ENCODE data around the gene THRAP3.

Gene THRAP3

DNA sequence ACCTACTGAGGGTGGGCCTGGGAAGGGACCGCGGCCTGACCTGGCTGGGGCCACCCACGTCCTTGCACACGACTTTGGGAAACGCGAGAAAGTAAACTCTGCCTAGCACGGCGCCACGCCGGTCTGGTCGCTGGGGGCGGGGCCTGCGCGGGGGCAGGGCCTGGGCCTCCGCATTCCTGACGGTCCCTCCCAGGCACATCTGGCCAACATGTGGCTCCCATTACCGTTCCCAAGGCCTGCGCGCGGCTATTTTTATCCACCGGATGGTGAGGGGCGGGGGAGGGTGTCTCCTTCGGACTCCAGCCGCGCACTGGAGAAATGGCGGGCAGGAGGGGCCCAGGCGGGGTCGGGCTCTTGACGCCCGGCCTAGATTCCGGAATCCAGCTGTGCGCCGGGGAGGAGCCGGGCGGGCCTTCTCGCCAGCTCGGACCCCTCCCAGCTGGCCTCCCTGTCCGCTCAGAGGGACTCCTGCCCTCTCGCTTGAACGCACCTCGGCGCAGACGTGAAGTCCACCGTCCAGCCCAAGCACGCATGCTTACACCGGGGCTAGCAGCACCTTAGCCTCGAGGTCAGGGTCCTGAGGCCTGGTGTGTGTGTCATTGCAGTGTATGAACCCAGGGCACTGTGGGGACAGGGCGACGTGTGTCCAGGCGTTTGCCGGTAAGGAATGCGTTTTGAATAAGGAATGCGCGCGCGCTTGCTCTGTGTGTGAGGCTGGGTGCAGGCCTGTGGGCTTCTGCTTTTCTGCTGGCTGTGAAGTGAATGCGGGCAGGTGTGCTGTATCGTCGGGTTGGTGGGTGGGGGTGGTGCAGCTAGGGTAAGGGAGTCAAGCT, 97.1 kb downstream of the THRAP3 start:
- DNase-seq (ENCODE audit: low read depth), result peak; percentile 87

DNA sequence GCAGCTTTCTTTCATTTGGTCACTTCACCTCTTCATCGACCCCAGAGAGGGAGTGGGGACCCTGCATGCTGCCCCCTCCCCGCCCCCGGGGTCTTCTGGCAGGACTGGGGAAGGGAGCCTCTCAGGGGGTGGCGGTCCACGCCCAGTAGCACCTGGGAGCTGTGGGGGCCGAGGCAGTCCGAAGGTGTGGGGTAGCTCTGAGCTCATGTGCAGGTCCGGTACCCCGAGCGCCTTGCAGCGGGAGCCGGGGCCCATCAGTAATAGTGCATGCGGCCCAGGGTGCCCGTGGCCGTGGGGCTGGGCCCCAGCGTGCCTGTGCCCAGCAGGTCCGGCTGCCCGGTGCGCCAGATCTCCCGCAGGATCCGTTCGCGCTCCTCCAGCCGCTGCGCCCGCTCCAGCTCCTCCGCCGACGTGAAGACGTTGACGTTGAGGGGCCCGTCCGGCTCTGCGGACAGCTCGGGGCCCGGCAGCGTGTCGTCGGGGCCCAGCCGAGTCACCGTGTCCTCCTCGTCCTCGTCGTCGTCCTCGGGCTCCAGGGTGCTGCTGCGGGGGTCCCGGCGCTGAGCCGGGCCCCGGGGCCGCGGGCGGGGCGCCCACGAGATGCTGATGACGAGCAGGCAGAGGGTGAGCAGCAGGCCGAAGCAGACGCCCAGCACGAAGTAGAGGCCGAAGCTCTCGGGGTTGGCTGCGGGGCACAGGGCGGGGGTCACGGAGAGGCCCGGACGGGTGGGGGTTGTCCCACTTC, 98.0 kb downstream of the THRAP3 start:
- no peak for DNase-seq (ENCODE audit: low read depth)
- peak overlapping the region; percentile 79 for H3K4me3 ChIP-seq (ENCODE audit: low read depth, low read length)

More for the DNA sequence above, 97.1 kb downstream of the THRAP3 start:
- H3K4me3 ChIP-seq (ENCODE audit: low read depth, low read length), result peak overlapping the region; percentile 79

DNA sequence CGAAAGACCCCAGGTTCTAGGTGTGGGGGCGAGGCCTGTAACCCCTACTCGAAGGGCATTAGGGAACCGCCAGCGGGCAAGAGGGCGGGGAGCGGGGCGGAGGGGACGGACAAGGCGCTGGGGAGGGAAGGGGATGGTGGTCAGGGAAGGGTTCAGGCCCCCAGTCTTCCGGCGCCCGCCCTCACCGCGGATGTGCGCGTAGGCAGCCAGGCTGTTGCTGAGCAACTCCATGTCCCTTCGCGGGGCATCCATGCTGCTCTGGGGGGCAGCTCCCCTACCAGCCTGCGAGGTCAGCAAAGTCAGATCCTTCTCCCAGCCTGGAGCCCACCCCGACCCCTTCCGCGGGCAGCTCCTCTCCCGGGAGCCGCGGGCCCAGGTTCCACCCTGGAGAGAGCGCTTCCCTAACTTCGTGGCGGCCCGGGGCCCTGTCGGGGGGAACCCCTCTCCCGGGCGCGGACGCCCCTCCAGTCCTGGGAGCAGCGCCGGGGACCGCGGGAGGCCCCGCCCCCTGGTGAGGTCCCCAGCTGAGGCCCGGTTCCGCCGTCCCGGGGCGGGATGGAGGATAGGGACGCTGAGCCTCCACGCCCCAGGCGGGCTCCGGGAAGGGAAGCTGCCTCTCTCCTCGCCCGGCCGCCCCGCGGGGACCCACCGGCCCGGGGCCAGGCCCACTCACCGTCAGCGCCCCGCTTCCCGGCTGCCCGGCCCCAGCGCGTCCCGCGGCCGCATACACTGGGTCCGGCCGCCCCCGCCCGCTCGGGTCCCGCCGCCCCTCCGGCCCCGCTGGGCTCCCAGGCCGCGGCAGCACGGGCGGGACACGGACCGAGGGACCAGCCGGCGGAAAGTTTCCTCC, 98.8 kb downstream of the THRAP3 start:
- H3K4me3 ChIP-seq (ENCODE audit: low read depth, low read length), result peak overlapping the region; percentile 79
- peak; percentile 27 for DNase-seq (ENCODE audit: low read depth)

DNA sequence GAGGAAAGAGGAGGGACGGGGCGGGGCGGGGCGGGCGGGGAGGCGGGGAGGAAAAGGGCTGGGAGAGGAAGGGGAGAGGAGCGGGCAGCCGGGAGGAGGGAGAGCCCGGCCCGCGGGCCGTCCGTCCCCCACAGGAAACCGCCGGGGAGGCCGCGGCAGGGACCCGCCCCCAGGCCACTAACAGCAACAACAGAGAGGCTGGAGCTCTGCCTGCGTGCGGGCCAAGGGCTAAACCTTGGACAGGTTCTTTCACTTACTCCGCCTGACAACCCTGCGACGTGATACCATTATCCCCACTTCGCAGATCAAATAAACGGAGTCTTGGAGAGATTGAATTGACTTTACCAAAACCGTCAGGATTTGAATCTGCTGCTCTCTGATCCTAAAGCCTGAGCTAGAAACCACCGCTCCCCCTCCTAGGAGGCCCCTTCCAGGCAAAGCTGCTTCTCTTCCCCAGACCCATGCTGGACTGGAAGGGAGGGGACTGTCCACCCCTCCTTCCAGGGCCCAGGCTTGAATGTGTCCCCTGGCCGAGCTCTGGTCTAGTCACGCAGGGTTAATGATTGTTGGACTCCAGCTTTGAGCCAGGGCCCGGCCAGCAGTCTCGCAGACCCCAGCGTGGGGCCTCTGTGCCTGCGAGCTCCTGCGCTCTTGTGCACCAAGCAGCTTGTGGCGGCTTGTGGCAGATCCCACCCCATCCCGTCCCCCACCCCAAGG, 99.6 kb downstream of the THRAP3 start, which contains the start of gene EVA1B:
EVA1B (minus strand) TSS at position 10 of the 717 bp plus-strand sequence. CDS start 608 bp downstream, outside the sequence.
- DNase-seq (ENCODE audit: low read depth), result peak; percentile 59
- H3K4me3 ChIP-seq (ENCODE audit: low read depth, low read length), result peak within 1 kb of the TSS; percentile 79

DNA sequence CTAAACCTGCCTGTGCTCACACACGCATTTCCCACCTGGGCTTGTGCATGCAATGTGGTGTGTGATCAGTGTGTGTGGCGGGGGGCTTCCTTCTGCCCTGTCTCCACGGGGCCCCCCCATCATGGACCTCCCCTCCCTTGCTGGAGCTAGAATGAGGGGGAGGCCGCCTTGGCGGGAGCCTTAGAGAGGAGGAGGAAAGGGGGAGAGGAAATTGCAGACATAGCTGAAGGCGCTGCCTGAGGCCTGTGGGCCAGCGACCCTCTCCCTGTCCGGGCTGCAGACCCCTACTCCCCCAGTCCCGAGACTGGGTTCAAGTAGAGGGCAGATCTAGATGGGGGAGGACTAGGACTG, 100.1 kb downstream of the THRAP3 start:
- no peak overlapping the region for H3K4me3 ChIP-seq (ENCODE audit: low read depth, low read length)
- DNase-seq (ENCODE audit: low read depth), result no peak

DNA sequence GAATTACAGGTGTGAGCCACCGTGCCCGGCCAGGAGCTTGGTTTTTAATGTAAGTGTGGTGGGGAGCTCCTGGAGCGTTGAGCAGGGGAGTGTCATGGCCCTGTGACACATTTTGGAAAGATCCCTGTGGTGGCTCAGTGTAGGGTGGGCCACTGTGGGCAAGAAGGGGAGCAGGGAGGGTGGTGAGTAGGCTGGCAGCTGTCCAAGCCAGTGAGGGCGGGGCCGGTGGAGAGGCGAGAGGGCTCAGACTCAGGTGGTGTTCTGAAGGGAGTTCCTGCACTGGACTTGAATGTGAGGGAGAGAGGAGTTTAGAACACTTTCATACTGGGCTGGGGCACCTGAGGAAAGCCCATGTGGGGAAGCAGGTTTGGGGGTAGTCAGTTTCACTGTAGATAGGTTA, 102.3 kb downstream of the THRAP3 start:
- no peak for DNase-seq (ENCODE audit: low read depth)
- H3K4me3 ChIP-seq (ENCODE audit: low read depth, low read length), result no peak overlapping the region

DNA sequence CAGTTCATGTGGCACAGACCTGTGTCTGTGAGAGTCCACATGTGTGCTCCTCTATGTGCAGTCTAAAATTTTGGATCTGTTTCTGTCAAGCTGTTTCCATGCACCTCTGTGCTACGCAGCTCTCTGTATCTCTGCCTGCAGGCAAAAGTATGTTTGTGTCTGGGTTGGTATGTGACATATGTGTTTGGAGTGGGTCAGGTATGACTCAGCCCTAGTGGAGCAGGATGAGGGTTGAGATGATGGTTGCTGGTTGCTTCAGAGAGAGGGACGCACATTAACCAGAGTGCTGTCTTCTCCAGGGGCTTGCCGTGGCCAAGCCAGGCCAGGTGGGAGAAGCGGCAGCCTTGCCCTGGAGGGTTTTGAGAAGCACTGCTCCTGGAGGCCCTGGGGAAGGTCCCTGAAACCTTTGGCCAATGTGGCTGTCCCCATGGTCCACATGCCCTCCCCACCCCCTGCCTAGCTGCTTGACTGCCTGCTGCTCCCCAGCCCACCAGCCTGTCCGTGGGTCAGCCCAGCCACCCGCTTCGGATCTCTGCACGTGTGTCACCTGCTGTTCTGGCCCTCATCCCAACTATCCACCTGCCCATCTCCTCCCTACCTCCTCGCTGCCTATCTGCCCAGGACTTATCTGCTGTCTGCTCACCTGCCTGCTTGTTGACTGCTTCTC, 103.3 kb downstream of the THRAP3 start:
- no peak overlapping the region for H3K4me3 ChIP-seq (ENCODE audit: low read depth, low read length)
- no peak for DNase-seq (ENCODE audit: low read depth)

DNA sequence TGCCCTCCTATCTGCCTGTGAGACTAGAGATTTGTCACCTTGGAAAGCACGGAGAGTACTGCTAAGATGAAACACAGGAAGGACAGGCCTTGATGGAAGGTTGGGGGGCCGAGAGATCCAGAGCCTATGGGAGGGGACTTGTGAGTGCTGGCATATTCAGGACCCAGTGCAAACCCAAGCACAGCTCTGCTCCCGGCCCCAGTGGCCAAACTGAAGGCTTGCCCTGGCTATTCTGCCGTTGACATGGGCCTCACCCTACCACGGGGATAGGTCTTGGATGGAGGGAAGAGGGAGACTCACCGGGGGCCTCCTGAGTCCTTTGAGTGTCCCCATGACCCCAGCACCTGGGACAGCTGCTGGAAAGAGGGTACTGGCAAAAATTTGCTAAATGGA, 103.8 kb downstream of the THRAP3 start:
- no peak overlapping the region for H3K4me3 ChIP-seq (ENCODE audit: low read depth, low read length)
- no peak for DNase-seq (ENCODE audit: low read depth)

DNA sequence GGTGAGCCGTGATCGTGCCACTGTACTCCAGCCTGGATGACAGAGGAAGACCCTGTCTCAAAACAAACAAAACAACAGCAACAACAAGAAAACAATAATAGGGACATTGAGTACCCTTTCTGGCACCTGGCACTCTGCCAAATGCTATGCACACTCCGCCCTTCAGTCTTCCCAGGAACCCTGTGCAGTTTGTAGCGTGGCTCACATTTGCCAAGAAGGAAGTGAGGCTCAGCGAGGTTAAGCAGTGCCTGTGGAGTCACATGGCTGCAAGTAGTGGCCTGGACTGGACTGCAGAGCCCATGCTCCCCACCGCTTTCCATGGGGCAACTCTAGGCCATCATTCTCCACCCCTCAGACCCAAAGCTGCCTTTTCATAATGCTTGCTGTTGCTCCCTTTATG, 104.5 kb downstream of the THRAP3 start:
- no peak for DNase-seq (ENCODE audit: low read depth)
- H3K4me3 ChIP-seq (ENCODE audit: low read depth, low read length), result no peak overlapping the region

DNA sequence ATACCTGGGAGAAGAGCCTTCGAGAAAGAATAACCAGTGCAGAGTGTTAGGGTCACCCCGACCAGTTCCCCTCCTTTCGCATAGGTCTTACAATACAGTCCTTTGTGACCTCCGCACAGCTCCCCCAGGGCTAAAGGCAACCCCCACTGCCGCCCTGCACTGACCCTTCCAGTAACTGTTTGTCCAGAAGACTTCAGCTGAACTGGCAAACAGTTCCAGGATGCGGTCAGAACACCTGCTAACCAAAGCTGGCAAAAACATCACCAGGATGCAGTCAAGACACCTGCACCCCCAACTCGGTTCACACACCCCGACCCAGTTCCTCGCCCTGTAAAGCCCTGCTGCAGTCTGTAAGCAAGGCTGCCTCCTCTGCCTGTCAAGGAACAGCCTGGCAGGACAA, 105.6 kb downstream of the THRAP3 start:
- no peak overlapping the region for H3K4me3 ChIP-seq (ENCODE audit: low read depth, low read length)

DNA sequence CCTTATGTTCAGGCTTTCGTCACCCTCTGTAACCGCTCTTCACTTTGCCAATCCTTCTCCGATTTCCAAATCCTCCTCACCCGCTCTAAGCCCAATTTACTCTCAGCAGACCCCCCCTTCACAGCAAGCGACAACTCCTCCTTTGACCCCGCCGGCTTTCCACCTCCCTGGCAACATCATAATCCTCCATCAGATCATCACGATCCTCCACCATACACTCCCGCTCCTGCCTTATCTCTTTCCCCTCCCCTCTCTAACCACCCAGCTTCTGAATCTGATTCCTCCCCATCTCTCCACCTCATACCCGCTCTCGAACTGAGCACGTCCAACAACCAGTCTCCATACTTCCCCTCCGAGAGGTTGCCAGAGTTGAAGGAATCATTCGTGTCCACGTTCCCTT, 106.7 kb downstream of the THRAP3 start:
- DNase-seq (ENCODE audit: low read depth), result no peak
- no peak overlapping the region for H3K4me3 ChIP-seq (ENCODE audit: low read depth, low read length)

More for the DNA sequence above, 105.6 kb downstream of the THRAP3 start:
- DNase-seq (ENCODE audit: low read depth), result no peak

DNA sequence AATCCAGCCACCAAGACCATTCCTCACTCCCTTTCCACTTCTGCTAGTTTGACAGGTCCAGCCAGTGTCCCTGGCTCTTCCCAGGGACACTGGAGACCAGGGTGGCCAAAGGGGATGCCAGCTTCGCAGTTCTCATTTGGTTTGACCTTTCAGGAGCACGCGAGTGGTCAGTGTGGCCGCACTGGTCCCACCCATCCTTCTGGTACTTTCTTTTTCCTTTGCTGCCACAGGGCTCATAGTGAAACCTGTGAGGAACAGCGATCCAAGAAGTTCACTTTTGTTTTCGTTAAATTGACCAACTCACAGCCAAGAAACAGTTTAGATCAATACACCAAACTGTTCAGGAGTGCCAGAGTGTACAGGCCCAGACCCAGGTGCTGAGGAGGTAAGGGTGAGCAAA, 113.6 kb downstream of the THRAP3 start:
- DNase-seq (ENCODE audit: low read depth), result no peak
- no peak overlapping the region for H3K4me3 ChIP-seq (ENCODE audit: low read depth, low read length)

DNA sequence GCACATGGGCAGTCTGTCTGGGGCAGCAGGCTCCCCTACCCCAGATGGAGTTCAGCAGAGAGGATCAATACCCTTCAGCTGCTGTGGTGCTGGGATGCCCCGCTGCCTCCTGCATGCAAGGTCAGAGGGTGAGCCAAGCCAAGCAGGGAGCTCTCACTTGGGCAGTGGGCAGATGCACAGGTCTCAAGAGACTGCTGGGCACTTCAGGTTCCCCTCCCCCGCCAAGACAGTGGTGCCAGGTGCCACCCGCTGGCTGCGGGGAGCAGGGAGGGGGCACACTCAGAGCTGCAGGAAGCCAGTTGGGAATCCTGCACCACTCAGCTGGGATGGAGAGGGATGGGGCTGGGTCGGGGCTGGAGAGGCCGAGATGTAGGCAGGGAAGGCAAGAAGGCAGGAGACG, 115.0 kb downstream of the THRAP3 start:
- H3K4me3 ChIP-seq (ENCODE audit: low read depth, low read length), result no peak overlapping the region
- no peak for DNase-seq (ENCODE audit: low read depth)

DNA sequence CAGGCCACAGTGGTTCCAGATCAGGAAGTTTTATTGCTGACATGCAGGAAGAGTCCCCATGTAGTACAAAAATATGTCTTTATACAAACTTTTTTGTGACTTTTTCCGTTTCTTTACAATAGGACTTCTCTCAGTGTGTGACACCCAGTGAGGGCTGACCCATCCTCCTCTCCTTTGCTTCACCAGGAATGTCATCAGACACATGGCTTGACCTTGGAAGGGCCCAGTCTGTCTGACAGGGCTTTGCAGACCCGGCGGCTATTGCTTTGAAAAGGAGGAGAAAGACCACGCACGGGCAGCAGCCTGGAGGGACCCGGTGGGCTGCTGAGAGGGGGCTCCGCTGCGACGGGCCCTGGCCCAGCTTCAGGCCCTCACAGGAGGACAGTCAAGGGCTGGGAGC, 115.4 kb downstream of the THRAP3 start:
- DNase-seq (ENCODE audit: low read depth), result no peak
- no peak overlapping the region for H3K4me3 ChIP-seq (ENCODE audit: low read depth, low read length)

DNA sequence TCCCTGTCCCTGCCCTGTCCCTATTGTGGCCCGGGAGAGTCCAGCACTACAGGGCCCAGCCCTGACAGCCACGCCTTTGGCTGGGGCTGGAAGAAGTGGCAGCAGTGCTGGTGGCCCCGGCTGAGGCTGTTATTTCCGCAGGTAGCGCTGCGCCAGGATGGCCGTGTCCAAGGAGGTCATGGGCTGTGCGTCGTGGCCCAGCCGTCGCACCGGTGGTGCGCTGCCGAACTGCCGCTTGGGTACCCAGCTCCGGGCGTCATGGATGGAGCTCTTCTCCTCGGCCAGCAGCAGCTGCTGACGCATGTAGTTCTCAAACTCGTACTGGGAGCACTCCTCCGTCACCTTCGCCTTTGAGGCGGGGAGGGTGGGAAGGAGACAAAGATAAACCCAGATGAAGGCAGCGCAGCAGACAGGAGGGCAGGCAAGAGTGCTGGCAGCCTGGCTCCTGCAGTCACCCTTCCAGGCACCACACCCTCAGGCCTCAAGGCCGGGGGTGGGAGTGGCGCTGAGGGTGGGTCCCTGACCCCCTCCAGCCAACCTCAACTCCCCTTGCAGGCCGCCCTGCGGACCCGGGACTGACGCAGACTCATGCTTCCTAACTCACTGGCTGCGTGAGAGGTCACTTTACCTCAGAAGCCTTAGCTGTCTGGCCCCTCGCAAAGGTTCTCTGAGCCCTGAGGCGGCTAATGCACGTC, 117.5 kb downstream of the THRAP3 start:
- no peak for DNase-seq (ENCODE audit: low read depth)
- no peak overlapping the region for H3K4me3 ChIP-seq (ENCODE audit: low read depth, low read length)

DNA sequence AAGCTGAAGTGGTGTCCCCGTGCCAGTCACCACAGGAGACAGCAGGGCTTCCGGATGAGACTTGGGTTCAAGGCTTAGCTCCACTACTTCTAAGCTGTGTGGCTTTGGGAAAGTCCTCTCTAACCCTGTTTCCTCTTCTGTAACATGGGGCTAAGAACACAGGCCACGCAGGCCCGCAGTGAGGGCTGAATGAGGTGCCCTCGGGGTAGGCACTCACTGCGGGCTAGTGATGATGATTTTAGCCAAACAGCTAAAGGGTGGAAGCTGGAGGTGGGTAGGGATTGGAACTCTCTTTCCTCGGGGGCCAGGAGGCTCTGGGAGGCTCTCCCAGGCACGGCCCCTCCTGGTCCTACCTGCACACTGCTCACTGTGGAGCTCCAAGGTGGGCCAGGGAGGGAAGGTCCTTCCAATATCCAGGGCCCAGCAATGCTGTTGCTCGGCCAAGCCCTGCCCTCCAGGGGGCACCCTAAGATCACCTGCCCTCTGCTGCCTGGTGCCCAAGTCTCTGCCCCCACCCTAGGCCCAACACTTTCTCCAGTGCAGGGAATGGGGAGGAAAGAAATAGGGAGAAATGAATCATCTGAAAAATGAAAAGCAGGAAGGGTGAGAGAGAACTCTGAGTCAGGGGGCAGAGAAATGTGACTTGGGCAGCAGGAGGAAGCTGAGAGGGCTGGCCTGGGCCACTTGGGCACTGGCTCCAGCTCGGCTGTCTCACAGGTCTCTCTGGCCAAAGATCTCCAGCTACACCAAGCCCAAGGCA, 118.4 kb downstream of the THRAP3 start:
- H3K4me3 ChIP-seq (ENCODE audit: low read depth, low read length), result no peak overlapping the region
- DNase-seq (ENCODE audit: low read depth), result no peak

DNA sequence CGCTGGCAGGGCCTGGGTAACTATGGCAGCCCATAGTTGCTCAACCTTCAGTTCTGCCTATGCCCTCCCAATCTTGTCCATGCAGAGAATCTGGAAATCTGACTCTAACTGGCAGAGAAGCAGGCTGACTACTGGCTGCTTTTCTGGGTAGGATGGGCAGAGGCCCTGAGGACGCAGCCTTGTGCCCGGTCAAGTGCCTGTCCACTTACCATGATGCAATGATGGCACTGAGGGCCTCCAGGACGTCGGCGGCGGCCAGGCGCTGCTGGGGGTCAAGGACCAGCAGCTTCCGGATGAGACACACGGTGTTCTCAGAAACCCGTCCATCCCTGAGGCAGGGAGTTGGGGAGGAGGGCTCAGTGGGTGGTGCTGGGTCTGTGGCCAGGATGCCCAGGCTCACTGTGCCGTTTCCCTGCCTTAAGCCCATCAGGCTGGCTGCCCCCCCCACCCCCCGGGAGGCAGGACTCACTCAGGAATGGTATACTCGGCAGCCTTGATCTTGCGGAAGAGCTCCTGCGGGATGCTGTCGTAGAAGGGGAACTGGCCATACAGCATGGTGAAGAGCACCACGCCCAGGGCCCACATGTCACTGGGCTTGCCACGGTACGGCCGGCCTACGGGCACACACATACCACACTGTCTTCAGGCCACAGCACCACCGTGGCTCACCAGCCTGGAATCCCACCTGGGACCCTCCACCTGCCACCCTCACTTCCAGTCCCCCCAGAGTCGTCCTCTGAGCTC, 119.6 kb downstream of the THRAP3 start:
- no peak overlapping the region for H3K4me3 ChIP-seq (ENCODE audit: low read depth, low read length)
- DNase-seq (ENCODE audit: low read depth), result no peak
